GM12878 (cell line): ENCODE data around the gene CACNA1B. TPM values are rescaled to one million over a fixed set of nuclear protein-coding genes. Genes with fewer than 3 reads are reported as not detected.

Experiments
- ATAC-seq: fragments of 200-7000 bp; cut with Tn5 transposase; 3 replicates; pipeline ENCODE4 v1.9.1; 2020; ENCODE audit warnings: mild to moderate bottlenecking, moderate library complexity
- BruUV-seq: library from RNA; stranded (reverse); fragments of 400-500 nt; replicated peaks from 2 replicates; lab custom pipeline; 2021; lab: Mats Ljungman, UMichigan
- CTCF ChIA-PET: fragments of 300-600 bp; sonication (Branson Sonifier 250); formaldehyde crosslinking; extraction: SDS; loops from one replicate; lab custom pipeline; 2021; ENCODE audit warnings: inconsistent platforms; lab: Yijun Ruan, JAX
- POLR2A ChIA-PET: fragments of 350-600 bp; formaldehyde crosslinking; extraction: SDS; loops from one replicate; lab custom pipeline; 2021; ENCODE audit warnings: inconsistent platforms; lab: Charles Lee
- RAD21 ChIA-PET: fragments of 300-600 bp; sonication (Branson Sonifier 250); formaldehyde crosslinking; loops from one replicate; lab custom pipeline; 2023; ENCODE audit warnings: antibody characterized with exemption; ENCODE audit not compliant: unreplicated experiment; lab: Charles Lee
- SMC1A ChIA-PET: fragments of 300-600 bp; sonication (Branson Sonifier 250); formaldehyde crosslinking; loops from one replicate; lab custom pipeline; 2023; ENCODE audit not compliant: unreplicated experiment, uncharacterized antibody; lab: Charles Lee
- DNase-seq: peaks from one replicate; pipeline ENCODE4 v3.0.0-alpha.2; 2011; ENCODE audit warnings: low read depth, low spot score
- FAIRE-seq: peaks from 3 replicates; lab custom pipeline; 2011; peaks lifted over from hg19 to GRCh38; lab: Jason Lieb, UNC
- H2AFZ ChIP-seq: 2 replicates; pipeline ENCODE4 v1.6.0; 2011; ENCODE audit warnings: low read depth, low read length, control low read depth; ENCODE audit not compliant: control insufficient read depth
- H3K27ac ChIP-seq: 2 replicates; pipeline ENCODE4 v1.5.1; 2011; ENCODE audit warnings: control low read depth; ENCODE audit not compliant: control insufficient read depth, insufficient read depth
- H3K27me3 ChIP-seq, 2 experiments: replicated peaks in 1 of 2; 2 replicates each; pipeline versions ENCODE4 v1.6.0 to v1.6.1; 2011; ENCODE audit warnings: low read length in 1 of 2; ENCODE audit not compliant: control insufficient read depth in 2 of 2, insufficient read depth in 2 of 2
- H3K36me3 ChIP-seq, 2 experiments: 2 replicates each; pipeline ENCODE4 v1.5.1; 2011; ENCODE audit warnings: low read length in 1 of 2; ENCODE audit not compliant: control insufficient read depth in 2 of 2, insufficient read depth in 2 of 2
- H3K4me1 ChIP-seq: 2 replicates; pipeline ENCODE4 v1.6.1; 2011; ENCODE audit warnings: mild to moderate bottlenecking, low read length, moderate library complexity, mixed read lengths; ENCODE audit not compliant: control insufficient read depth, insufficient read depth
- H3K4me2 ChIP-seq: 2 replicates; pipeline ENCODE4 v1.6.0; 2011; ENCODE audit warnings: control low read depth; ENCODE audit not compliant: control insufficient read depth, insufficient read depth
- H3K4me3 ChIP-seq: fragments of 200-600 bp; sonication (generic); 2 replicates; pipeline ENCODE4 v1.5.1; 2016
- H3K79me2 ChIP-seq: 2 replicates; pipeline ENCODE4 v1.6.0; 2011; ENCODE audit warnings: low read length; ENCODE audit not compliant: control insufficient read depth, insufficient read depth
- H3K9ac ChIP-seq: 2 replicates; pipeline ENCODE4 v1.8.0; 2011; ENCODE audit warnings: low read length, control low read depth, mixed read lengths; ENCODE audit not compliant: control insufficient read depth, insufficient read depth
- H3K9me3 ChIP-seq: replicated peaks from 3 replicates; pipeline ENCODE4 v1.5.1; 2011; ENCODE audit warnings: mild to moderate bottlenecking, low read length; ENCODE audit not compliant: control insufficient read depth, insufficient read depth
- H4K20me1 ChIP-seq: 2 replicates; pipeline ENCODE4 v1.6.0; 2011; ENCODE audit not compliant: control insufficient read depth, insufficient read depth
- BCL3 ChIP-seq: IDR thresholded peaks from 2 replicates; pipeline ENCODE4 v1.6.1; 2011; ENCODE audit warnings: borderline replicate concordance, low read depth, mild to moderate bottlenecking, moderate library complexity, low read length; ENCODE audit not compliant: insufficient read depth, poor library complexity, severe bottlenecking
- CBX5 ChIP-seq: sonication (generic); IDR thresholded peaks from 2 replicates; pipeline ENCODE4 v1.6.1; 2016; ENCODE audit warnings: low read depth, moderate library complexity, mild to moderate bottlenecking, inconsistent platforms
- EP300 ChIP-seq, 2 experiments: fragments of 150-350 bp in 1 of 2; IDR thresholded peaks; 2 replicates each; pipeline ENCODE4 v1.6.1; 2011 to 2012; ENCODE audit warnings: low read depth in 2 of 2, low read length in 2 of 2, borderline replicate concordance in 1 of 2, improper control_type of control experiment in 1 of 2, inconsistent platforms in 1 of 2; ENCODE audit not compliant: control insufficient read depth in 1 of 2
- HDAC6 ChIP-seq: fragments of 200-600 bp; sonication (generic); IDR thresholded peaks from one replicate; pipeline ENCODE4 v1.8.0; 2017; ENCODE audit warnings: antibody characterized with exemption; ENCODE audit not compliant: unreplicated experiment
- HSF1 ChIP-seq: fragments of 150-350 bp; IDR thresholded peaks from 2 replicates; pipeline ENCODE4 v1.6.1; 2014; ENCODE audit warnings: mild to moderate bottlenecking, low read depth, low read length
- IRF5 ChIP-seq: fragments of 450-650 bp; IDR thresholded peaks from 2 replicates; pipeline ENCODE4 v1.6.1; 2017; ENCODE audit warnings: borderline replicate concordance
- MTA3 ChIP-seq: IDR thresholded peaks from 2 replicates; pipeline ENCODE4 v1.6.1; 2012; ENCODE audit warnings: low read length, inconsistent platforms, borderline replicate concordance
- RAD51 ChIP-seq: fragments of 450-650 bp; IDR thresholded peaks from 2 replicates; pipeline ENCODE4 v1.6.1; 2016; ENCODE audit warnings: moderate library complexity, mild to moderate bottlenecking, inconsistent platforms
- RBBP5 ChIP-seq: fragments of 200-600 bp; sonication (generic); conservative IDR thresholded peaks from 2 replicates; pipeline ENCODE4 v1.6.1; 2016
- TCF7 ChIP-seq: IDR thresholded peaks from 2 replicates; pipeline ENCODE4 v1.6.1; 2014; ENCODE audit warnings: antibody characterized with exemption, borderline replicate concordance
- USF2 ChIP-seq: IDR thresholded peaks from 2 replicates; pipeline ENCODE4 v1.6.1; 2011; ENCODE audit warnings: low read depth, low read length, improper control_type of control experiment, borderline replicate concordance
- ZBTB40 ChIP-seq: fragments of 450-650 bp; IDR thresholded peaks from 2 replicates; pipeline ENCODE4 v1.6.1; 2016; ENCODE audit warnings: mild to moderate bottlenecking, moderate library complexity, borderline replicate concordance
- ZNF207 ChIP-seq: fragments of 450-650 bp; IDR thresholded peaks from 2 replicates; pipeline ENCODE4 v1.6.1; 2014; ENCODE audit warnings: antibody characterized with exemption, mild to moderate bottlenecking, borderline replicate concordance
- WGBS: methylation state at CpG from one replicate; pipeline ENCODE4 v1.1.6; 2016; ENCODE audit warnings: low lambda C conversion rate; ENCODE audit not compliant: insufficient replicate concordance, insufficient coverage; ENCODE audit errors: missing lambda C conversion rate; 5-methylcytosine and 5-hydroxymethylcytosine counted together
- in situ Hi-C: fragments of 300-500 bp; cut with MboI; formaldehyde crosslinking; loops from 9 replicates; pipeline ENCODE4 v1.14.3; 2018; ENCODE audit warnings: mixed read lengths
- intact Hi-C: fragments of 100-400 bp; cut with micrococcal nuclease; formaldehyde crosslinking; loops from one replicate; pipeline ENCODE4 v1.14.2; 2022; ENCODE audit not compliant: unreplicated experiment
- polyA plus RNA-seq, 11 experiments: library from polyadenylated mRNA; depleted of rRNA in 4 of 11; unstranded in 6 of 11; stranded (reverse) in 5 of 11; fragments of >200 nt; fragmentation: Nextera tagmentation in 4 of 11; fragmentation: Illumina TruSeq in 1 of 11; extraction: Ambion mirVana in 4 of 11; extraction: Trizol in 1 of 11; gene quantifications; 1 replicate in 1 of 11; 2 replicates in 10 of 11; pipeline versions ENCODE4 v1.2.1 to v1.2.3, GENCODE V29; 2011 to 2016; ENCODE audit warnings: inconsistent platforms in 2 of 11, missing spikeins in 2 of 11, low read depth in 1 of 11
- total RNA-seq, 4 experiments: library from RNA; depleted of rRNA in 3 of 4; stranded (reverse); fragments of >200 nt in 3 of 4; fragmentation: Illumina TruSeq in 1 of 4; extraction: Trizol in 1 of 4; gene quantifications; 2 replicates each; pipeline versions ENCODE4 v1.2.1 to v1.2.3, GENCODE V29; 2013 to 2021

The CACNA1B gene
- total and polyA plus RNA-seq, 10 of the 15 experiments (the other 5 are each of a cell fraction or from before 2014, with no cell fraction given): 0.01 to 0.03 (median 0.01) TPM; not detected in 7

- CTCF ChIA-PET: no interaction called here
- BruUV-seq: no TSS peak
- Histone ChIP-seq H3K27ac (no peak overlapping the region), H3K4me2 (no peak overlapping the region), H2AFZ (no peak overlapping the region), H4K20me1 (no peaks in the 10 kb centered on the region), H3K4me3 (no peak overlapping the region), H3K36me3 (no peaks in the 10 kb centered on the region), H3K27me3 (no peaks in the 10 kb centered on the region; a peak in 2 of 4 replicates), H3K4me1 (no peaks in the 10 kb centered on the region), H3K9ac (no peak overlapping the region), H3K79me2 (no peaks in the 10 kb centered on the region), H3K9me3 (no peaks in the 10 kb centered on the region)
- 52% methylated on average over 9 of the region's 14 CpGs for WGBS
- intact Hi-C loops (no loop called here), in situ Hi-C loops (no loop called here)
- ATAC-seq: no peak
- SMC1A ChIA-PET: no interaction called here
- no peak for DNase-seq
- no peak for FAIRE-seq
- POLR2A ChIA-PET: no interaction called here
- RAD21 ChIA-PET: no interaction called here
- no peak for TF ChIP-seq ZNF207
- TF ChIP-seq MTA3: no peak
- TF ChIP-seq IRF5: no peak
- TF ChIP-seq RBBP5: no peak
- no peak for TF ChIP-seq EP300 (IDR thresholded peaks at IDR 0.05; ENCODE audit: borderline replicate concordance in 1 of 2, control insufficient read depth in 1 of 2, low read depth in 2 of 2, low read length in 2 of 2)
- TF ChIP-seq HDAC6: no peak
- TF ChIP-seq HSF1: no peak
- TF ChIP-seq CBX5: no peak
- TF ChIP-seq ZBTB40: no peak
- no peak for TF ChIP-seq RAD51
- no peak for TF ChIP-seq TCF7
- TF ChIP-seq USF2: no peak
- TF ChIP-seq BCL3: no peak
Measured at GRCh38 chr9:137955586-137955985, 78.0 kb downstream of the CACNA1B start.
